ENCODE data around the gene RAB7A.

DNA sequence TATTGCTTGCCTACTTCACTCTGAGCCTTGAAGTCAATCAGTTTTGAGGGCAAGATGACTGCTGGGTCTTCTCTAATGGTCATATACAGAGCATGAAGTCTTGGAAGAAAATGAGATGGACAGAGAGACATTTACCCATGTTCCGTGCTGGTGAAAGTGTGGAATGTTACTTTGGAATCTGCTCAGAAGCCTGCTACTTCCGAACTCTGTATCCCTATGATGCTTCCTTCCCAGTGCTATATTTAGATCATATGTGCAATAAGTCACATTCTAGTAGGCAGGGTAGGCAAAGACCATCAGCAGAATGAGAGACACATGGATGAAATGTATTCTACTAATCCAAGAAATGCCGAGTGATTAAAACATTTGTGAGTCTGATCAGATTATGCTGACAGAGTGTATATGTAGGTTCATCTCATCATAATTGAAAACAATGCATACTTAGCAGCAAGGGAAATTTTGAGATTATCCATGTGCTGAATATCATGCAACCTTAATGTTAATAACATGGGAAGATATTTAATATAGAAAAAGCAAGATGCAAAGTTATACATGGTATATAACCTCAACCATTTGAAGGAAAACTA is 60.5 kb downstream of the RAB7A start:
- TF ChIP-seq, protein P1, sequence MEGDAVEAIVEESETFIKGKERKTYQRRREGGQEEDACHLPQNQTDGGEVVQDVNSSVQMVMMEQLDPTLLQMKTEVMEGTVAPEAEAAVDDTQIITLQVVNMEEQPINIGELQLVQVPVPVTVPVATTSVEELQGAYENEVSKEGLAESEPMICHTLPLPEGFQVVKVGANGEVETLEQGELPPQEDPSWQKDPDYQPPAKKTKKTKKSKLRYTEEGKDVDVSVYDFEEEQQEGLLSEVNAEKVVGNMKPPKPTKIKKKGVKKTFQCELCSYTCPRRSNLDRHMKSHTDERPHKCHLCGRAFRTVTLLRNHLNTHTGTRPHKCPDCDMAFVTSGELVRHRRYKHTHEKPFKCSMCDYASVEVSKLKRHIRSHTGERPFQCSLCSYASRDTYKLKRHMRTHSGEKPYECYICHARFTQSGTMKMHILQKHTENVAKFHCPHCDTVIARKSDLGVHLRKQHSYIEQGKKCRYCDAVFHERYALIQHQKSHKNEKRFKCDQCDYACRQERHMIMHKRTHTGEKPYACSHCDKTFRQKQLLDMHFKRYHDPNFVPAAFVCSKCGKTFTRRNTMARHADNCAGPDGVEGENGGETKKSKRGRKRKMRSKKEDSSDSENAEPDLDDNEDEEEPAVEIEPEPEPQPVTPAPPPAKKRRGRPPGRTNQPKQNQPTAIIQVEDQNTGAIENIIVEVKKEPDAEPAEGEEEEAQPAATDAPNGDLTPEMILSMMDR (conservative IDR thresholded peaks at IDR 0.05 in 1 of 2, IDR thresholded peaks at IDR 0.05 in 1 of 2; ENCODE audit: low read depth in 1 of 2, low read length in 2 of 2) = no peak
- no peak for TF ChIP-seq EZH2 (IDR thresholded peaks at IDR 0.05; ENCODE audit: low read length, missing control alignments)

Measured in fibroblast of lung (primary cell).